Measurements from ENCODE around the gene PRR13. TPM values are rescaled to one million over a fixed set of nuclear protein-coding genes. Genes with fewer than 3 reads are reported as not detected.

PRR13 gene
- total RNA-seq, 3 donors from 2014 or later (not counting 1 experiment from before 2014, with no cell fraction given), result 214 to 233 (median 231) TPM

GRCh38 chr12:53476769-53477209 lies 35.3 kb downstream of the PRR13 start:
- peak in 1 of 2 donors; percentile 39 for DNase-seq
- H3K27me3 Mint-ChIP-seq (ENCODE audit: low read depth in 2 of 2), result no peaks in the 10 kb centered on the region
- H3K4me1 ChIP-seq (ENCODE audit: control insufficient read depth, insufficient read depth, low read length), result no peaks in the 10 kb centered on the region
- WGBS (ENCODE audit: insufficient coverage), result 81% methylated on average over 2 of the region's 2 CpGs
- peak in 2 of 3 donors; percentile 33 to 39 for ATAC-seq
- no peaks in the 10 kb centered on the region for H3K27me3 ChIP-seq (ENCODE audit: control insufficient read depth, insufficient read depth, low read length)
- peak overlapping the region; percentile 48 to 79 for H3K27ac Mint-ChIP-seq
- TF ChIP-seq CTCF (IDR thresholded peaks at IDR 0.05), result peak; percentile 17
- H3K36me3 ChIP-seq (ENCODE audit: control insufficient read depth, insufficient read depth, low read length), result peaks cover 85% of the 10 kb centered on the region
- H3K4me3 Mint-ChIP-seq, result no peak overlapping the region
- H3K9me3 ChIP-seq (ENCODE audit: control insufficient read depth, insufficient read depth, low read length), result no peaks in the 10 kb centered on the region
- peaks cover 40 to 45% of the 10 kb centered on the region in 2 donors for H3K4me1 Mint-ChIP-seq
- no peak overlapping the region for H3K4me3 ChIP-seq (ENCODE audit: low read length)
- intact Hi-C loops (cut with micrococcal nuclease), result no loop called here
- no peaks in the 10 kb centered on the region for H3K9me3 Mint-ChIP-seq
- H3K27ac ChIP-seq (ENCODE audit: low read length), result no peak overlapping the region
- H3K36me3 Mint-ChIP-seq, result peaks cover 17% of the 10 kb centered on the region

GRCh38 chr12:53478865-53479264 lies 37.3 kb downstream of the PRR13 start:
- no peaks in the 10 kb centered on the region for H3K4me1 ChIP-seq (ENCODE audit: control insufficient read depth, insufficient read depth, low read length)
- Mint-ChIP-seq H3K4me3 (no peak overlapping the region), H3K27me3 (ENCODE audit: low read depth in 2 of 2) (no peaks in the 10 kb centered on the region), H3K4me1 (peaks cover 34 to 42% of the 10 kb centered on the region in 2 donors), H3K9me3 (no peaks in the 10 kb centered on the region), H3K36me3 (peaks cover 10% of the 10 kb centered on the region), H3K27ac (peak overlapping the region; percentile 16 to 31)
- 83% methylated on average over 1 of the region's 1 CpG for WGBS (ENCODE audit: insufficient coverage)
- DNase-seq, result no peak
- TF ChIP-seq CTCF (IDR thresholded peaks at IDR 0.05), result no peak
- H3K27me3 ChIP-seq (ENCODE audit: control insufficient read depth, insufficient read depth, low read length), result no peaks in the 10 kb centered on the region
- H3K9me3 ChIP-seq (ENCODE audit: control insufficient read depth, insufficient read depth, low read length), result no peaks in the 10 kb centered on the region
- peaks cover 85% of the 10 kb centered on the region for H3K36me3 ChIP-seq (ENCODE audit: control insufficient read depth, insufficient read depth, low read length)
- intact Hi-C loops (cut with micrococcal nuclease), result no loop called here
- no peak for ATAC-seq
- no peak overlapping the region for H3K27ac ChIP-seq (ENCODE audit: low read length)
- no peak overlapping the region for H3K4me3 ChIP-seq (ENCODE audit: low read length)

GRCh38 chr12:53479331-53479730 lies 37.8 kb downstream of the PRR13 start:
- no peak for TF ChIP-seq CTCF (IDR thresholded peaks at IDR 0.05)
- DNase-seq (no peak), ATAC-seq (no peak)
- Histone ChIP-seq H3K27ac (ENCODE audit: low read length) (no peak overlapping the region), H3K4me3 (ENCODE audit: low read length) (no peak overlapping the region), H3K27me3 (ENCODE audit: control insufficient read depth, insufficient read depth, low read length) (no peaks in the 10 kb centered on the region), H3K36me3 (ENCODE audit: control insufficient read depth, insufficient read depth, low read length) (peaks cover 85% of the 10 kb centered on the region), H3K9me3 (ENCODE audit: control insufficient read depth, insufficient read depth, low read length) (no peaks in the 10 kb centered on the region), H3K4me1 (ENCODE audit: control insufficient read depth, insufficient read depth, low read length) (no peaks in the 10 kb centered on the region)
- H3K27ac Mint-ChIP-seq, result peak overlapping the region; percentile 16 to 31
- WGBS (ENCODE audit: insufficient coverage), result 100% methylated on average over 3 of the region's 5 CpGs
- peaks cover 10% of the 10 kb centered on the region for H3K36me3 Mint-ChIP-seq
- H3K9me3 Mint-ChIP-seq, result no peaks in the 10 kb centered on the region
- intact Hi-C loops (cut with micrococcal nuclease), result no loop called here
- peaks cover 31 to 37% of the 10 kb centered on the region in 2 donors for H3K4me1 Mint-ChIP-seq
- H3K27me3 Mint-ChIP-seq (ENCODE audit: low read depth in 2 of 2), result no peaks in the 10 kb centered on the region
- H3K4me3 Mint-ChIP-seq, result no peak overlapping the region
